H1 (cell line): ENCODE data around the gene FGL2. TPM values are rescaled to one million over a fixed set of nuclear protein-coding genes. Genes with fewer than 3 reads are reported as not detected.

Experiments
- CHD1 ChIP-seq: IDR thresholded peaks from 2 replicates; pipeline ENCODE4 v1.6.1; 2012; ENCODE audit warnings: low read depth, low read length, improper control_type of control experiment
- NRF1 ChIP-seq: IDR thresholded peaks from 2 replicates; pipeline ENCODE4 v1.6.1; 2011; ENCODE audit warnings: mild to moderate bottlenecking, low read depth, low read length, improper control_type of control experiment
- RNF2 ChIP-seq: fragments of 200-900, 300-1000 bp; sonication (generic); IDR thresholded peaks from 2 replicates; pipeline ENCODE4 v1.7.1; 2016; ENCODE audit warnings: borderline replicate concordance, low read depth, mild to moderate bottlenecking, antibody characterized with exemption, low read length; ENCODE audit not compliant: poor library complexity, severe bottlenecking; ENCODE audit errors: missing control alignments
- RXRA ChIP-seq: IDR thresholded peaks from 2 replicates; pipeline ENCODE4 v1.6.1; 2011; ENCODE audit warnings: low read depth, mild to moderate bottlenecking, low read length, moderate library complexity; ENCODE audit not compliant: insufficient read depth
- SRF ChIP-seq: IDR thresholded peaks from 2 replicates; pipeline ENCODE4 v1.6.1; 2011; ENCODE audit warnings: mild to moderate bottlenecking, low read depth, low read length, moderate library complexity
- polyA plus RNA-seq, 7 experiments: library from polyadenylated mRNA; depleted of rRNA in 3 of 7; stranded (reverse) in 5 of 7; unstranded in 2 of 7; fragments of >200 nt in 5 of 7; fragments of 200-250 nt in 2 of 7; gene quantifications; 1 replicate in 5 of 7; 2 replicates in 1 of 7; 4 replicates in 1 of 7; pipeline versions ENCODE4 v1.2.1 to v1.2.3, GENCODE V29; 2011 to 2013; ENCODE audit warnings: missing spikeins in 2 of 7, mixed read lengths in 2 of 7
- total RNA-seq: library from RNA; stranded (reverse); fragmentation: NEBNext Ultra II Directional; extraction: Animal tissue kit (Norgen Biotek cat#: 25700); gene quantifications from 2 replicates; pipeline ENCODE4 v1.2.1, GENCODE V29; 2021

FGL2 gene
- total and polyA plus RNA-seq, 2 of the 8 experiments (the other 6 are each of a cell fraction or from before 2014, with no cell fraction given): not detected

GRCh38 chr7:77197141-77197540, 2.5 kb downstream of the FGL2 start (continued):
- no peak for TF ChIP-seq RXRA
- TF ChIP-seq RNF2: no peak
- TF ChIP-seq NRF1: no peak
- no peak for TF ChIP-seq CHD1
- TF ChIP-seq SRF: no peak
